HCT116 (cell line): ENCODE data around the gene TBCD. TPM values are rescaled to one million over a fixed set of nuclear protein-coding genes. Genes with fewer than 3 reads are reported as not detected.

Experiments
- ATAC-seq: fragments of 200-7000 bp; cut with Tn5 transposase; 2 replicates; pipeline ENCODE4 v1.9.1; 2020; ENCODE audit warnings: mild to moderate bottlenecking, moderate library complexity
- BruUV-seq: library from RNA; stranded (reverse); fragments of 400-500 nt; replicated peaks from 2 replicates; lab custom pipeline; 2021; lab: Mats Ljungman, UMichigan
- CTCF ChIA-PET: fragments of 300-600 bp; sonication (Branson Sonifier 250); formaldehyde crosslinking; loops from one replicate; lab custom pipeline; 2021; ENCODE audit warnings: antibody characterized with exemption; lab: Charles Lee
- POLR2A ChIA-PET: fragments of 300-600, 350-600 bp; sonication (Branson Sonifier 250); formaldehyde crosslinking; loops from one replicate; lab custom pipeline; 2021; ENCODE audit warnings: antibody characterized with exemption; lab: Charles Lee
- RAD21 ChIA-PET, 2 experiments: fragments of 300-600 bp; sonication (Branson Sonifier 250); formaldehyde crosslinking; loops; one replicate each; lab custom pipeline; 2023; ENCODE audit warnings: low total read pairs in 2 of 2; ENCODE audit not compliant: uncharacterized antibody in 2 of 2, unreplicated experiment in 2 of 2, low non-redundant PET in 1 of 2; lab: Charles Lee
- DNase-seq: peaks from one replicate; pipeline ENCODE4 v3.0.0-alpha.2; 2010; ENCODE audit warnings: low read depth, low spot score
- H2AFZ ChIP-seq: fragments of 200-600 bp; shearing (Covaris generic), sonication (generic); 2 replicates; pipeline ENCODE4 v1.6.1; 2017; ENCODE audit warnings: low read depth, mixed run types, mixed read lengths, antibody characterized with exemption, low read length; ENCODE audit not compliant: poor library complexity, severe bottlenecking
- H3K27ac ChIP-seq: 2 replicates; pipeline ENCODE4 v1.5.1; 2012; ENCODE audit warnings: low read depth, low read length
- H3K27me3 ChIP-seq: fragments of 200-600 bp; sonication (generic); 2 replicates; pipeline ENCODE4 v1.6.1; 2016; ENCODE audit warnings: mixed run types, low read length, mixed read lengths; ENCODE audit not compliant: insufficient read depth
- H3K36me3 ChIP-seq, 2 experiments: fragments of 200-500 bp in 1 of 2; fragments of 200-600 bp in 1 of 2; sonication (Bioruptor generic) in 1 of 2; sonication (generic) in 1 of 2; 2 replicates each; pipeline versions ENCODE4 v1.5.1 to v1.6.1; 2014 to 2016; ENCODE audit warnings: low read length in 2 of 2, inconsistent platforms in 1 of 2, mixed read lengths in 1 of 2, mixed run types in 1 of 2; ENCODE audit not compliant: insufficient read depth in 2 of 2, control insufficient read depth in 1 of 2
- H3K4me1 ChIP-seq, 2 experiments: fragments of 200-600 bp in 1 of 2; sonication (generic) in 1 of 2; 2 replicates each; pipeline versions ENCODE4 v1.5.1 to v1.6.1; 2012 to 2017; ENCODE audit warnings: low read length in 2 of 2, inconsistent platforms in 1 of 2, mild to moderate bottlenecking in 1 of 2, mixed read lengths in 1 of 2, mixed run types in 1 of 2, moderate library complexity in 1 of 2; ENCODE audit not compliant: insufficient read depth in 2 of 2, control insufficient read depth in 1 of 2
- H3K4me2 ChIP-seq: fragments of 200-600 bp; sonication (generic); 2 replicates; pipeline ENCODE4 v1.6.1; 2017; ENCODE audit warnings: mixed run types, low read length, mixed read lengths
- H3K4me3 ChIP-seq, 2 experiments: fragments of 200-600 bp in 1 of 2; sonication (generic) in 1 of 2; replicated peaks in 1 of 2; 2 replicates each; pipeline ENCODE4 v1.5.1; 2011 to 2016; ENCODE audit warnings: low read length in 2 of 2, control low read depth in 1 of 2, low read depth in 1 of 2, mild to moderate bottlenecking in 1 of 2, mixed read lengths in 1 of 2, mixed run types in 1 of 2
- H3K79me2 ChIP-seq: fragments of 200-600 bp; sonication (generic); 2 replicates; pipeline ENCODE4 v1.6.1; 2017; ENCODE audit warnings: mild to moderate bottlenecking, mixed run types, low read length, moderate library complexity, mixed read lengths; ENCODE audit not compliant: insufficient read depth
- H3K9ac ChIP-seq: fragments of 200-600 bp; sonication (generic); 2 replicates; pipeline ENCODE4 v1.6.1; 2016; ENCODE audit warnings: low read length, mixed read lengths
- H3K9me2 ChIP-seq: fragments of 200-600 bp; sonication (generic), shearing (Covaris generic); 2 replicates; pipeline ENCODE4 v1.6.1; 2017; ENCODE audit warnings: mixed run types, mild to moderate bottlenecking, moderate library complexity; ENCODE audit not compliant: insufficient read depth
- H3K9me3 ChIP-seq, 2 experiments: fragments of 200-500 bp in 1 of 2; fragments of 200-600 bp in 1 of 2; sonication (Bioruptor generic) in 1 of 2; sonication (generic) in 1 of 2; 2 replicates each; pipeline ENCODE4 v1.6.1; 2014 to 2017; ENCODE audit warnings: low read length in 2 of 2, mixed read lengths in 2 of 2, inconsistent platforms in 1 of 2, low read depth in 1 of 2, mild to moderate bottlenecking in 1 of 2, mixed run types in 1 of 2, moderate library complexity in 1 of 2; ENCODE audit not compliant: control insufficient read depth in 1 of 2, insufficient read depth in 1 of 2
- H4K20me1 ChIP-seq: fragments of 200-600 bp; sonication (generic), shearing (Covaris generic); 2 replicates; pipeline ENCODE4 v1.6.1; 2017; ENCODE audit warnings: mixed run types, mild to moderate bottlenecking, moderate library complexity; ENCODE audit not compliant: insufficient read depth
- ATF3 ChIP-seq: IDR thresholded peaks from 2 replicates; pipeline ENCODE4 v1.6.1; 2012
- CEBPB ChIP-seq: IDR thresholded peaks from 2 replicates; pipeline ENCODE4 v1.6.1; 2012; ENCODE audit warnings: low read depth
- CTCF ChIP-seq, 3 experiments: fragments of 200-600 bp in 1 of 3; sonication (generic) in 1 of 3; IDR thresholded peaks in 2 of 3; conservative IDR thresholded peaks in 1 of 3; 2 replicates each; pipeline ENCODE4 v1.5.1; 2012 to 2017; ENCODE audit warnings: low read depth in 2 of 3, low read length in 2 of 3, antibody characterized with exemption in 1 of 3, borderline replicate concordance in 1 of 3, control low read depth in 1 of 3, mild to moderate bottlenecking in 1 of 3, mixed read lengths in 1 of 3, mixed run types in 1 of 3, moderate library complexity in 1 of 3; ENCODE audit not compliant: insufficient read depth in 1 of 3
- ELF1 ChIP-seq: IDR thresholded peaks from 2 replicates; pipeline ENCODE4 v1.6.1; 2012; ENCODE audit warnings: low read depth, borderline replicate concordance
- EZH2phosphoT487 ChIP-seq: fragments of 200-600 bp; IDR thresholded peaks from 2 replicates; pipeline ENCODE4 v1.6.1; 2018; ENCODE audit warnings: antibody characterized with exemption, borderline replicate concordance
- JUND ChIP-seq: IDR thresholded peaks from 2 replicates; pipeline ENCODE4 v1.6.1; 2012
- RAD21 ChIP-seq: IDR thresholded peaks from 2 replicates; pipeline ENCODE4 v1.6.1; 2012; ENCODE audit warnings: low read depth, mild to moderate bottlenecking
- SIN3A ChIP-seq: IDR thresholded peaks from 2 replicates; pipeline ENCODE4 v1.6.1; 2012; ENCODE audit warnings: low read depth
- SP1 ChIP-seq: IDR thresholded peaks from 2 replicates; pipeline ENCODE4 v1.6.1; 2012; ENCODE audit warnings: low read depth
- ZFX ChIP-seq: fragments of 450-650 bp; IDR thresholded peaks from 2 replicates; pipeline ENCODE4 v1.6.1; 2017
- ZNF274 ChIP-seq: fragments of 200-500 bp; sonication (Bioruptor generic); IDR thresholded peaks from 2 replicates; pipeline ENCODE4 v1.6.1; 2014; ENCODE audit warnings: mild to moderate bottlenecking, low read depth, low read length, inconsistent platforms
- intact Hi-C: fragments of 100-400 bp; cut with micrococcal nuclease; formaldehyde crosslinking; loops from 2 replicates; pipeline ENCODE4 v1.10.0; 2022
- total RNA-seq: library from RNA; stranded (reverse); gene quantifications from one replicate; pipeline ENCODE4 v1.2.1, GENCODE V29; 2021; ENCODE audit not compliant: unreplicated experiment

The TBCD gene
- total RNA-seq, 1 experiment from 2014 or later = 152 TPM

- H2AFZ ChIP-seq = no peak overlapping the region
- POLR2A ChIA-PET = no interaction called here
- no TSS peak for BruUV-seq
- DNase-seq = no peak
- CTCF ChIA-PET = interaction anchor here (0.9 to 1.8 kb wide), 5 partner anchors 8 to 139 kb away, joined by 3 to 7 read pairs (median 6); no protein-coding TSS in a partner anchor
- H3K79me2 ChIP-seq = no peaks in the 10 kb centered on the region
- no peaks in the 10 kb centered on the region for H3K4me1 ChIP-seq
- H3K4me3 ChIP-seq = no peak overlapping the region
- no peaks in the 10 kb centered on the region for H3K27me3 ChIP-seq
- H3K9me3 ChIP-seq = no peaks in the 10 kb centered on the region
- H3K9ac ChIP-seq = no peak overlapping the region
- no peaks in the 10 kb centered on the region for H3K9me2 ChIP-seq
- H3K27ac ChIP-seq = no peak overlapping the region
- H3K36me3 ChIP-seq = peaks cover 0 to 8% of the 10 kb centered on the region in 2 experiments; a peak in 2 of 4 replicates
- TF ChIP-seq CTCF (IDR thresholded peaks at IDR 0.05 in 2 of 3, conservative IDR thresholded peaks at IDR 0.05 in 1 of 3; ENCODE audit: borderline replicate concordance in 1 of 3, insufficient read depth in 1 of 3, low read depth in 2 of 3, low read length in 2 of 3) (peak; percentile 66 to 75 (median 70)), ZNF274 (no peak), RAD21 (peak; percentile 69), ELF1 (no peak), SIN3A (no peak)
- TF ChIP-seq, all 23 proteins: peak for 2
- RAD21 ChIA-PET = no interaction called here
- intact Hi-C loops = no loop called here
- Histone ChIP-seq H4K20me1 (no peaks in the 10 kb centered on the region), H3K4me2 (no peak overlapping the region)
- peak; percentile 71 for ATAC-seq
Measured at GRCh38 chr17:82917699-82918345, 166.0 kb downstream of the TBCD start.

GRCh38 chr17:82918508-82918907 lies 166.6 kb downstream of the TBCD start:
- DNase-seq (no peak), ATAC-seq (no peak)
- no TSS peak for BruUV-seq
- no peak overlapping the region for H2AFZ ChIP-seq
- H3K27ac ChIP-seq = no peak overlapping the region
- no peaks in the 10 kb centered on the region for H3K27me3 ChIP-seq
- H3K4me1 ChIP-seq = no peaks in the 10 kb centered on the region
- no peaks in the 10 kb centered on the region for H3K9me3 ChIP-seq
- ChIA-PET CTCF (no interaction called here), POLR2A (no interaction called here), RAD21 (no interaction called here)
- H3K4me2 ChIP-seq = no peak overlapping the region
- H3K9me2 ChIP-seq = no peaks in the 10 kb centered on the region
- no peak overlapping the region for H3K9ac ChIP-seq
- TF ChIP-seq ZNF274 (no peak), ATF3 (no peak), ELF1 (no peak), ZFX (no peak), CTCF (IDR thresholded peaks at IDR 0.05 in 2 of 3, conservative IDR thresholded peaks at IDR 0.05 in 1 of 3; ENCODE audit: borderline replicate concordance in 1 of 3, insufficient read depth in 1 of 3, low read depth in 2 of 3, low read length in 2 of 3) (no peak), EZH2phosphoT487 (no peak), SIN3A (no peak), CEBPB (no peak), SP1 (no peak), JUND (no peak)
- no peak overlapping the region for H3K4me3 ChIP-seq
- H3K79me2 ChIP-seq = no peaks in the 10 kb centered on the region
- H4K20me1 ChIP-seq = no peaks in the 10 kb centered on the region
- H3K36me3 ChIP-seq = peaks cover 0 to 7% of the 10 kb centered on the region in 2 experiments; a peak in 1 of 4 replicates
- intact Hi-C loops = no loop called here
